Hindlimb muscle (tissue), 1 donor: Measurements from ENCODE around the gene OR52W1. TPM values are rescaled to one million over a fixed set of nuclear protein-coding genes. Genes with fewer than 3 reads are reported as not detected.

Source experiments
- polyA plus RNA-seq: library from polyadenylated mRNA; unstranded; fragments of 120-200 nt; gene quantifications from one replicate; pipeline ENCODE4 v1.2.1, GENCODE V29; 2013; ENCODE audit not compliant: insufficient read length

The OR52W1 gene
- polyA plus RNA-seq, 1 donor, result not detected

Other genes with a start within 250 kb of the OR52W1 start
- not detected for gene OR56A5, start 230.7 kb upstream of the OR52W1 start, polyA plus RNA-seq
- not detected for gene OR52L1, start 212.2 kb upstream of the OR52W1 start, polyA plus RNA-seq
- gene OR56A4, start 192.3 kb upstream of the OR52W1 start, polyA plus RNA-seq, result not detected
- not detected for gene OR56A1, start 168.5 kb upstream of the OR52W1 start, polyA plus RNA-seq
- not detected for gene OR56B4, start 91.5 kb upstream of the OR52W1 start, polyA plus RNA-seq
- not detected for gene OR52B2, start 28.9 kb upstream of the OR52W1 start, polyA plus RNA-seq
- 0.35 TPM for gene C11orf42, start 6.3 kb downstream of the OR52W1 start, polyA plus RNA-seq
- gene FHIP1B, start 35.4 kb downstream of the OR52W1 start, polyA plus RNA-seq, result 28.8 TPM
- 0.27 TPM for gene CNGA4, start 39.9 kb downstream of the OR52W1 start, polyA plus RNA-seq
- gene CCKBR, start 60.6 kb downstream of the OR52W1 start, polyA plus RNA-seq, result not detected
- 36.7 TPM for gene CAVIN3, start 121.3 kb downstream of the OR52W1 start, polyA plus RNA-seq
- gene SMPD1, start 191.2 kb downstream of the OR52W1 start, polyA plus RNA-seq, result 24.4 TPM
- 36.6 TPM for gene APBB1, start 219.9 kb downstream of the OR52W1 start, polyA plus RNA-seq
- gene HPX, start 241.8 kb downstream of the OR52W1 start, polyA plus RNA-seq, result 2.2 TPM